ENCODE results near the gene SYT1.
"Not testable (repeated sequence)": the region's sequence is repeated elsewhere in the genome, so short reads cannot be mapped to it uniquely, and the experiment has no call there.

Gene SYT1

DNA sequence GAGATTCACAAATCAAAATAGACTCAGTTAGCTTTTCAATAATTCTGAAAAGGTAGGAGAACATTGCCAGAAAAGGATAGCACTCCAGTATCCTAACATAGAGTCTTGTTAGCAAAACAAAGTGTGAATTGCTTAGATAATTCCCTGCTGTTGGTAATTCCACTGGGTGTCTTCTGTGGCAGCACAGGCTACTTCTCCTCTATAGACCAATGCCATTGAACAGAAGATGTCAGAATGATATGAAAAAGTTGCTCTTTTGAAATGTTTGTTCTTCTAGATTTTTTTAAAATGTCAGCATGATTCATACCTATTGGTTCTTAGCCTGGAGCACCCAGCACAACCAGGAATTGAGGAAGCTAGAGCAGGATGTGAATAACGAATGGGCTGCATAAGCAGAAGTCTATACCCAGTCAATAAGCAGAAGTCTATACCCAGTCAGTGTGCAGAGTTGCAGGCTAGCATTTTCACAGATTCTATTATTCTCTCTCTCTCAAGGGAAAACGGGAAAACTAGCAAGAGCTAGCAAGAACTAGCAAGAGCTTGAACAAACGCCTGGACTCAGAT is 112.8 kb downstream of the SYT1 start:
- DNase-seq: no peak

- no peak for DNase-seq
Observed at GRCh38 chr12:78994168-78994791, 129.7 kb downstream of the SYT1 start.

DNA sequence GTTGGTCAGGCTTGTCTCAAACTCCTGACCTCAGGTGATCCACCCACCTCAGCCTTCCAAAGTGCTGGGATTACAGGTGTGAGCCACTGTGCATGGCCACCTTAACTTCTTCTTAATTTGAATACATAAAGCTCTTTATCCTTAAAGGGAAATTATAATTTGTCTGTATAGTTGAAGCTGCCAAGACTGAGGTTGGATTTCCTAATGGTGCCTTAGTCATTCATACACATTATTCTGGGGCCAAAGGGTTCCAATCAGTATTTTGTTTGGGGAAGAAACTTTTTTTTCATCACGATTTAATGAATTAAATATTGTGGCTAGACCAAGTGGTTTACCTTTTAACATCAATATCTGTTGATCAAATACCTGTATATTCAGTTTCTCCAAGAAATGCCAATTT is 135.9 kb downstream of the SYT1 start:
- no peak for DNase-seq

DNA sequence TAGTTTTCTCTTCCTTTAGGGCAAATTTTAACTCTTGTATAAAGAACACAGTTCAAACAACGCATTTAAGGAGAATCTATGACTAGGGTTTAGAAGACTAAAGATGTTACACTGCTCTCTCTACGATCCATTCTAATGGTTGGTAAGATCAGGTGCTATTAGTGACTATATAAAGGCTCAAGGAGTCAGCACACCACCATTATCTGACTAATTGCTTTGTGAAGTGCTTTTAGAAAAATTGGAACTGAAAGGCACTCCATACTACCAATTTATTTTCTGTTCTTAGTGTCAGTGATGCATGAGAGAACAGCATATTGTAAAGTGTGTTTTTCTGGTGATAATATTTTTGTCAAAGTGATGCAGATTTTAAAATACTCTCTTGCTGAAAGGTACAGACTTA is 136.8 kb downstream of the SYT1 start:
- DNase-seq: peak; percentile 91

- no peak for DNase-seq
Observed at GRCh38 chr12:79006306-79006705, 141.7 kb downstream of the SYT1 start.

- no peak for DNase-seq
Observed at GRCh38 chr12:79008591-79008990, 144.0 kb downstream of the SYT1 start.

DNA sequence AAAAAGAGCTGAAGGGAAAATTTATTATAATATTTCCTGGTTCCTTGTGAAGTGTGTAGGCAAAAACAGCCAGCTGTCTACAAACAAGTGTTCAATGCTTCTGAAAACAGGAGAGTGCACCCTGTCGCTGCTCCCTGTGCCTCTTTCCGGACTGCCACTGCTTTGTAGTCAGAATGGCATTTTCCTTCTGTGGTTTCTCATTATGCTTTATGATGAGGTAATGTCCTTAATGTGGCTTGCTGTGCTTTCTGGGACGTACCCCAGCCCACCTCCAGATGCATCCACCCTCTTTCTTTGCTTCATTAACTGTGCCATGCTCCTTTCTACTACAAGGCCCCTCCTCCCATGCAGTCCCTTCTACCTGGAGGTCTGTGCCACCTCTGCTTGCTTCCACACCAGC is 148.1 kb downstream of the SYT1 start:
- no peak for DNase-seq

- peak; percentile 83 for DNase-seq
Observed at GRCh38 chr12:79016181-79016580, 151.6 kb downstream of the SYT1 start.

- no peak for DNase-seq
Observed at GRCh38 chr12:79019672-79020071, 155.1 kb downstream of the SYT1 start.

DNA sequence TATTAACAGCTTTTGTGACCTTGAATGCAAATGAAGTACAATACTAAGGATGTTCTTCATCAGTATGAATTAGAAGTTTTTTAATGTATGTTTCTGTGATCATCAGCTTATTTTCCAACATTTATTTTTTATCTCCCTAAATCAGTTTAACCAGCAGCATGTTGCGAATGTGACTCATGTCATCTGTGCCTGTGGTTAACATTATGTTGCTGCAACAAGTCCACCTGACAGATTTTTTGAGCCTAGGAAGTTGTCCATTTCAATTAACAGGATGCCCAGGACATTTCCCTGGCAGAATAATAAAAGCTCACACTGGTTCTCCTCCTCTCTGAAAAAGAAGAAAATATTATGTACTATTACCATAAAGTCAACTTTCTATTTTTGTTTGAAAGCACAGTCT is 155.5 kb downstream of the SYT1 start:
- no peak for DNase-seq

DNA sequence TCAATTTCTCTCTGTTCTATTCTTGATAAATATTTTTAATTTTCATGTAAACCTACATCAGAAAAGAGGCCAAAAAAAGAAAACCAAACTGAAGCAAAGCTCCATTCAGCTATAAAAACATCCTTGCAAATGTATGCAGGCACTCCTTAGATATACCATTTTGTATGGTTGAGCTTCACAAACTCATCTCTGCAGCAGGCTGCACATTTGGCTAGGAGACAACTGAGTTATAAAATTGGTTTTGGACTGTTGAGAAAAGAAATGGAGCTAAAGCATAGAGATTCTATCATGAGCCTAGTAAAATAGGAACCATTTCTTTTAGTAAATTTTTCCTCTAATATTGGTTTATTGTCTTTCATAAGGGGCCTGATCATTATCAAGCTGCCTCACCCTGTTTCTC is 156.4 kb downstream of the SYT1 start:
- DNase-seq: no peak

GRCh38 chr12:79023261-79023660 is 158.7 kb downstream of the SYT1 start:
- no peak for DNase-seq

DNA sequence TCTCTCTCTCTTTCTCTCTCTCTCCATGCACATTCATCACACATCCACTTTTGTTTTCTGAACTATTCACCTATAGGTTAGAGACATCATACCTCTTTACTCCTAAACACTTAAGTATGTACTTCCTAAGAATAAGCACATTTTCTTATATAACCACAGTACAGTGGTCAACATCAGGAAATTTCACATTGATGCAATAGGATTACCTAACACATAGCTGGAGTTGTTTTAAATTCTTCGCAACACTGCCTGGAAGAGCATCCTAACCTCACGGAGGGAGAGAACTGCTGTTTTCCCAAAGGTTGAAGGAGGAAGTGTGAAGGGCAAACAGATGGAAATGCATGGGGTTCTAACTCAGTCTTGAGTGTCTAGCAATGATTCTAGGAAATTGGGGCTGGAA is 159.2 kb downstream of the SYT1 start:
- DNase-seq: no peak

GRCh38 chr12:79033788-79034187 is 169.2 kb downstream of the SYT1 start:
- no peak for DNase-seq

GRCh38 chr12:79044748-79045147 is 180.2 kb downstream of the SYT1 start:
- not testable (repeated sequence) for DNase-seq

DNA sequence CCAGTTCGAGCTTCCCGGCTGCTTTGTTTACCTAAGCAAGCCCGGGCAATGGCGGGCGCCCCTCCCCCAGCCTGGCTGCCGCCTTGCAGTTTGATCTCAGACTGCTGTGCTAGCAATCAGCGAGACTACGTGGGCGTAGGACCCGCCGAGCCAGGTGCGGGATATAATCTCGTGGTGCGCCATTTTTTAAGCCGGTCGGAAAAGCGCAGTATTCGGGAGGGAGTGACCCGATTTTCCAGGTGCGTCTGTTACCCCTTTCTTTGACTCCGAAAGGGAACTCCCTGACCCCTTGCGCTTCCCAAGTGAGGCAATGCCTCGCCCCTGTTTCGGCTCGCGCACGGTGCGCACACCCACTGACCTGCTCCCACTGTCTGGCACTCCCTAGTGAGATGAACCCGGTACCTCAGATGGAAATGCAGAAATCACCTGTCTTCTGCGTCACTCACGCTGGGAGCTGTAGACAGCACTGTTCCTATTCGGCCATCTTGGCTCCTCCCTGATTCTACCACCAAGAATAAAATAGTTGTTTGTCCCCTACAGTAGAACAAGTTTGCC is 180.7 kb downstream of the SYT1 start:
- DNase-seq: not testable (repeated sequence)

GRCh38 chr12:79046021-79046420 is 181.4 kb downstream of the SYT1 start:
- DNase-seq: no peak

DNA sequence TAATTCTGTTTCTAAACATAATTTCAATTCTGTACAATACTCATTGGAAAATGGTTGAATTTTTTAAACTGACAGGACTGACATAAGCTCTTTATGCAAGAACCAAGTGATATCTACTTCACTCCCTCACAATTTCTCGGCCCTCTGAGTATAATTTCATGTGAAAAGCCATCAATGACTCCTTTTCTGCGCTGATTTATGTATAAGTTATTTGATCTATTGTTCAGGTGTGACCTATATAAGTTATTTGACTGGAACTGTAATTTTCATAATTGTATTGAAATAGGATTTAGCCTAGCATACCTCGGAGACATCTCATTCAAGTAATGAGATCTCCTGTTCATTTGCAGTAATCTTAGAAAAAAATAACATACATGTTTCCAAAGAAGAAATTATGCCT is 184.4 kb downstream of the SYT1 start:
- DNase-seq: no peak

GRCh38 chr12:79053394-79053793 is 188.8 kb downstream of the SYT1 start:
- no peak for DNase-seq

GRCh38 chr12:79055926-79056674 is 191.5 kb downstream of the SYT1 start:
- no peak for DNase-seq

- DNase-seq: no peak
Observed at GRCh38 chr12:79056775-79057174, 192.2 kb downstream of the SYT1 start.

DNA sequence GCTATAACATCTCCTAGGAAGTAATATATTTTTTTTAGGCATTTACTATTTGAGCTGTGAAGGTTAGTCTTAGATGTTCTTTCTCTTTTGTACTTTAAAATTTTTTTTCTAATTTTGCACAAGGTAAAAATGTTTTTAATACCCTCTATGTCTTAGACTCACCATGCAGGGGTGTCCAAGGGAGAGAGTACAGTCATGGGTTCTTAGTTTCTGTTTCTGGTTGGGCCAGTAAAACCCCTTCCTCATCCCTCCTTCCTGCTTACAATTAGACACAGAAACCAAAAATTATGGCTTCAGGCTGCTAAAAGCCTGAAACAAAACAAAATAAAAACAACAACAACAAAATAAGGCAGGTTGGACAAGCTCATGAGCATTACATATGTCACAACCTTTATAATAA is 193.0 kb downstream of the SYT1 start:
- DNase-seq: no peak

DNA sequence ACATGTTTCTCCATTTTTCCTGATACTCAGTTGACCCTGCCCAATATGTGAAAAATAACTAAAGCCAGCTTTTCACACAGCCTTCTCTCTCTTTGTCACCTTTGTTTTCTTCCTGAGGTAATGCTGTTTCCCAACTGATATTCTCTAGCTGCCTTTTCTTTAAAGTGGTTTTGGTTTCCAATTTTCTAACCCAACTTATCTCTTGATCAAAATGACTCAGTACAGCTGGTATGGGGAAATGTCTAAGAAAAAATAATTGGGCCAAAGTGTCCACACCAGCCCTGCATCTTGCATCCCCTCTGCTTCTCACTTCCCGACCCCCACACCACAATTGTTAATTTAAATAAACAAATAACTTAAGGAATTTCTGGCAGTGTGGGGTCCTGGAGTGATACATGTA is 193.8 kb downstream of the SYT1 start:
- no peak for DNase-seq

DNA sequence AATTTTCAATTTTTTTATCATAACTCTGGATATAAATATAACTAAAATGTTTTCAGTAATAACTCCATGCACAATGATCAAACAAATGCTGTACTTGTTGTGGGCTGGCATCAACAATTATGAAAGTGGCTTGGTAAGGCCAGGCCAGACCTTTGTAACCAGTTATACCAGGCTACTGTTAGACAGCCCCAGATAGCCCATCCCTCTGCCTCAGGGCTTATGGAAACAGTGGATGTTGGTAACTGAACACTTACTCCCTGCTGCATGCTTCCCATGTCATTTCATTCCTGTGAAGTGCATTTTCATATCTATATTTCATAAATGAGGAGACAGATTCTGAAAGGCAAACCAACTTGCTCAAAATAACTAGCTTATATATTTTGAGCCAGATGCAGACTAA is 195.0 kb downstream of the SYT1 start:
- DNase-seq: no peak
